Stimulated activated CD8-positive, alpha-beta memory T cell treated with anti-CD3 and anti-CD28 coated beads, Interleukin-7, amount 100 ng/mL, for 24 hours (primary cell): ENCODE data around the gene C4orf17.

ENCODE experiments used
- DNase-seq: peaks from one replicate; pipeline ENCODE4 v3.0.0-alpha.2; 2020; ENCODE audit warnings: low read depth

C4orf17 gene

DNA sequence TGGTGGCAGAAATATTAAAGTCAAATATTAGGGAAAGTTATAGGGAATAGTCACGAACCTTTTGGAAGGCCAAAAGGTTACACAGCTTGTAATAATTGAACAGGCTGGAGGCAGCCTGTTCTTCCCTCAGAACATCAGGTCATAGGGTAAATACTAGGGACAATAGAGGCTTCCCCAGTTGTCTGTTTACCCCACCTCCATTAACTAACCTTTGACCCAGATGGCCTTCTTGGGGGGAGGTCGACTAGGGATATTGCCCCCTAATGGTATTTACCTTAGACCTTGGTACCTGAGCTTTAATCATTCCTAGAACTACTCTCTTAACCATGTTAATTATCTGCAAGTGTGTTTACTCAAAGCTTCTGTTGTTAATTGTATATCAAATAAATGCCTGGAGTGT, 26.0 kb downstream of the C4orf17 start:
- no peak for DNase-seq

DNA sequence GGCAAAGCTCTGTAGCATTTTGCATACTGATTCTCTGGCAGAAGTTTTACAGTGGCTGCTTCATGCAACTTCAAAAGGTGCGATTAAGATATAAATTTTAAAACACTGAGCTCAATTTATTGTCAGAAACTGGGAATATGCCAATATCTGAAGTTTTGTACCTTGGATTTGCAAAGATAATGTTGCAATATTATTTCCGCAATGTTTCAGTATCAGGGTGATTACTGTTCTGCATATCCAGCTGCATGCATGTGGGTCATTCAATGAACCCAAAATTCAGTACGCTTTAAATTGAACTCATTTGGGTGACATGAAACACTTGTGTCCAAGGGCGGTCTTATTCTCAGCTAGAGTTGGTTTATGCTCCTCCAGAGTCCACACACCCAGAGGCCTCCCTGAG, 26.9 kb downstream of the C4orf17 start:
- no peak for DNase-seq

DNA sequence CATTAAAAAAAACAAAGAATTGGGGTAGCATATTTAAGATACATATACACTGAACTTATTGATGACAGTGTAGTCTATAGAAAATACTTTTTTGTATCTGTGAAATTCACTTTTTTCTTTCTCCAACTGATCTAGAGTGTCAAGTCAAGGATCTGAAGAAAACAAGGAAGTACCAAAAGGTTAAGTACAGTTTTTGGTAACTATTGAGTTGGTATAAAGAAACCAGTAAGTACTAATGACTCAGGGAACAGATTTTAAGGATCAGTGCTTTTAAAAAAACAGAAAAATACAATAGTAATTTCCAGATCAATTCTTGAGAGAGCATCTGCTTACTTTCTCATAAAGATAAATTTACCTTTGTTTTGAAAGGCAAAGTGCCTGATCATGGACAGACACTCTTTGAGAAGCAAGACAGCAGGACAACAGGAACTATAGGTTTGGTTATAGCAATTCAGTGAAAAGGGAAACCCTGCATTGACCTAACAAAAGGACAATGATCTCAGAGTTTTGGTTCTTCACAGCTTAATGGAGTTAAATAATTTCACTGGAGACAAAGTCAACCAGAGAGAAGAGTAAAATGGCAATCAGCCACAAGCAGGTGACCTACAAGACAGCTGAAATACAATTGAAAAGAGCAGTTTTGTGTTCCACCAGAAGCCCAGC, 29.6 kb downstream of the C4orf17 start:
- no peak for DNase-seq

DNA sequence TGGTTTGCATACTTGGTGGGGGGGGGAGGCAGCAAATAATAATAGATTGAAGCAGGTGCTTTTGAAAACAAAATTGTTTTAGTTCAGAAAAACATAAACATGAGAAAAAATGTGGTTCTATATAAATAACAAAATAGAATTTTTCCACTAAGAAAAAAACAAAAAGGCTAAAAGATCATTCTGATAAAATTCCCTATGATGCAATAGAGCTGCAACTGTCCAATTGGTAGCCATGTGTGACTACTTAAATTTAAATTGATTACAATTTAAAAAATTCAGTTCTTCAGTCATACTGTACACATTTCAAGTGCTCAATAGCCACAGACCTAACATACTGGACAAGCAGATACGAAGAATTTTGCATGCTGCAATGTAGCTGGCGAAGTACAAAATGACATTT, 42.1 kb downstream of the C4orf17 start:
- no peak for DNase-seq

DNA sequence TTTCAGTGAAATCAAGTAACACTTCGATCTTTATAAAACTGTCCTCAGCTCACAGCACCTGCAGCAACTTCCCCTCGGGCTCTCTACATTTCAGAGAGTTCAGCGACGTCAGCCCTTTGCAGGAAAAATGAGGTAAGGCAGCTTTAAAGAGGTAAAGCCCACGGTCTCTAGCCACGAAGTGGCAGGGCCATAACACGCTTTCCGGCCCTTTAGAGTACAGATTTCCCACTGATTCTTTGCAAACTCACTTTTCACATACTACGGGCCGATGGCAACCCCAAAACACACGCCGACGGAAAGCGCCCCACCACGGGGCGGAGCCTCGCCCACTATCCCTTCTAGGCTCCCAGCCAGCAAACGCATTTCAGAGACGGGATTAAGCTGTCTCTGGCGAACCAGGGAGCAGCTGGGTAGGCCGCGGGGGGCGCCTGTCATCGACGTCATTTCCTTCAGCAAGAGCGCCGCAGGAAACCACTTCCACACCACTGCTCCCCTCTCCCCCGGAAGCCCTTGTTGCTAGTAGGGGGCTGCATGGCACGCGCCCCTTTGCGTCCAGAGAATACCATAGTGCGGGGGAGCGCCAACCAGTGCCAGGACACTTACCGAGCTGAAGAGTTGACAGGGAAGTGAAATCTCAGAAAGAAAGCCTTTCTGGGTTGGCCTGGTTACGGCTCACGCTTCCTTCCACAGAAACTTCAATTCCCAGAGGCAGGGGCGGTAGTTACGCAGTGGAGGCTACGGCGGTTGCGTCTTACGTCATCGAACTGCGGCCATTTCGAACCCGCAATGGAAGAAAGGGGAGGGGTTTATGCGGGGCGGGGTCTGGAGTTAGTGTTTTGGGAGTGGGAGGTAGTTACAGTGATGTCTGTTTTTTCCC, 52.7 kb downstream of the C4orf17 start, which contains the start of gene TRMT10A:
TRMT10A (minus strand) TSS at position 730 of the 877 bp plus-strand sequence. CDS start 4,701 bp downstream, outside the sequence.
- DNase-seq, result peak; percentile 92

DNA sequence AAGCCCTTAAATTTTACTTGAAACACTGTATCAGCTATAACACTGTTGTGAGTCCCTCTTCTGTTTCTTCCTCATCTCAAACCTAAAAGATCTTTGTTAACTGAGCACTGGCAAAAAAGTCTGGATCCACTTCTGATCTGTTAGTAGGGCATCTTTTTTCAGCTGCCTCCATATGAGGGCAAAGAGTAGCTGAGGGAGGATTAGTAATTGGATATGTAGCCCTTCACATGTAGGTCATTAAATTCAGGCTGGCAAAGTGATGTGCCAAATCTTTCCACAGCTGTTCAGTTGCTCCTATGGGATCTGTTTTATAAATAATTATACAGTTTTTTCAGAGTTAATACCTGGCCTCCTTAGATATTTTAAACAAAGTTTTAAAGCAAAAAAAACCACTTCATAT, 54.1 kb downstream of the C4orf17 start:
- DNase-seq, result no peak

DNA sequence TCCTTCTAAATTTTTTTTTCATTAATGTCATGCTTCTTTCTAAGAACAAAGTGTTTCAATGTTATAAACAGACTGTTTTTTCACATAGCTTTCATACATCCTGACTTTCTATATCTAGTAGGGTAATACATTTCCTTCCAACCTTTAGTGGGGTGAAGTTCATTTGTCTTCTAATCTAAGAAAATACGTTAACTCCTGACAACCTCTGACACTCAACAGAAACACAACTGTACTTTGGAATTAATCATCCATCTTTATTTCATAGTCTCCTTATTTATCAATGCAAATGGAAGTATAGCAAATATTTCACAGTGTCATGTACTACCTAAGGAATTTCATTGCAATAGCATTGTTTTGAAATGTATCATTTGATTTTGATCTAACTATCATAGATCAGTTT, 61.1 kb downstream of the C4orf17 start:
- DNase-seq, result no peak

DNA sequence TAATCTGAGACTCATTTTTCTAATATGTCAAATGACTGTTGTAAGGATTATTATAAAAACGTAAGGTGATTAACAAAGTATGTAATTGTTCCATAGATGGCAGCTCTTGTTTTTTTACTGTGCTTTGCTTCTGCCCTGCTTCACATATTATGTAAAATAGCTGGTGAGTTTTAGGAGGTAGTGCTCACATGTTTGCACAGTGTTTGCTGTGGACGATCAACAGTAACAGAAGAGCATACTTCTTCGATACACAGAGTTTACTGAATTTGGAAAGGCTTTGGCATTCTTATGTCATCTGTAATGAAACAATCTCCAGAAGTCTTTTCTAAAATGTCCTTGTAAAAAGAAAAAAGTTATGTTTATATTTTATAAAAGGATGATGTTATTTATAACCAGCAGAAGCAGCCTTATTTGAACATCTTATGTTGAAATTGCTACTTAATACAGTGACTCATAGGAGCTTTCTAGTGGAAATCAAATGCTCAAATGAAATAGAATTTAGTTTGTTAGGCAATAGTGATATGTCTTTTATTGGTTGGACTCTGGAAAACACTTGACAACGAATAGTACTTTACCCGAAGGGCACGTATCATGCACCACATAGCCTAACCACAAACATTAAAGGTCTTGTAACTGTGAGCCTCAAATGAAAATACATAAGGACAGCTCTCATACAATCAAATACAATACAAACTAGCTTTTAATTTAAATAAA, 61.9 kb downstream of the C4orf17 start:
- DNase-seq, result no peak

DNA sequence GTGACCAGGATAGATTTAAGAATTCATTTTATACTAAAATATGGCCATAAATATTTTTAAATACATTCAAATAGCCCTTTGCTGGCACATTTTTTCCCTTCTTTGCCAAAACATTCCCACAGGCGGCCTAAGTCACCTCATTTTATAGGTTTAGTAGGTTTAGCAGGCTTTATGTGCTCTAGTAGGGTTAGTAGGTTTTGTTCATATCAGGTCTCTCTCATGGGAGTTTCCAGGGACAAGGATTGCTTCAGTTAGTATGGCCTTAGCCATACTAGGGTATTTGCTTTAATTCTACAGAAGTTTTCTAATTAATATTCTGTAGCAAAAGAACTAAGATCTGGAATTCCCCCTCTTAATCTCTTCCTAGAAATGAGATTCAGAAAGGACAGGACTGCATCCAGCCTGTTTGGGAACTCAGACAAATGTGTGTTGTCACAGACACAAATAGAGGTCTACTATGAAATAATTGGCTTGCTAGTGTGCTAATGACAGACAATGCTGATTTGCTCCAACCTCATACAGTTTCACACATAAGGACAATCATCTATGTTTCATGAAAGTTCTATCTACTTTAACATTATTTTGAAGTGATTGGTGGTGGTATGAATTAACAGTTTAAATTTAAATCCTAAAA, 63.0 kb downstream of the C4orf17 start:
- no peak for DNase-seq

DNA sequence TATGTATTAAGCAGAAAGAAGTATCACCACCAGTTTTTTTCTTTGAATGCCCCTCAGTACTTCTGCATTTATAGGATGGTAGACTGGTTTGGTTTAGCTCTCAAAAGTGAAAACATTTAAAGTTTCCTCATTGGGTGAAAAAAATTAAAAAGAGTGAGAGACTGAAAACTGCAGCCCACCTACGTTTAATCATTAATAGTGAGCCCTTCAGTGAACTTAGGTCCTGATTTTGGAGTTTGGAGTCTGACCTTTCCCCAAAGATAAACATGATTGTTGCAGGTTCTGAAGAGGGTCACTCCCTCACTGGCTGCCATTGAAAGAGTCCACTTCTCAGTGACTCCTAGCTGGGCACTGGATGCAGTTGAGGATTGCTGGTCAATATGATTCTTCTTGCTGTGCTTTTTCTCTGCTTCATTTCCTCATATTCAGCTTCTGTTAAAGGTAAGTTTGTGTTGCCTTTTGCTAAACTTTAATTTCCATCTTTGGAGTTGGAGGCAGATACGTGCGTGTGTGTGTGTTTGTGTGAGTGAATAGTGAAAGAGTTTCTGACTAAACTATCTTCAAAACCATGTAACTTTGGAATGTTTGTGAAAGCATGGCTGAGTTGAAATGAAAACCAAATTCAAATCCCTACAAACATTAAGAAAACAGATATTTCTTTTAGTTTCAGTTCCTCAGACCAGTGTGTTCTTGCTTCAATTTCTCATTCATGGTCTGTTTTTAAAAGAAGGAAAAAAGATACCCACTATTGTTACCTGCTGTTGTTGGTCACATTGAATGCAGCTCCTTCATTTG, 63.9 kb downstream of the C4orf17 start, which contains the start of gene MTTP:
MTTP (plus strand) TSS at position 295 of the 795 bp plus-strand sequence; CDS start at position 381, 86 bp downstream.
- DNase-seq, result no peak

DNA sequence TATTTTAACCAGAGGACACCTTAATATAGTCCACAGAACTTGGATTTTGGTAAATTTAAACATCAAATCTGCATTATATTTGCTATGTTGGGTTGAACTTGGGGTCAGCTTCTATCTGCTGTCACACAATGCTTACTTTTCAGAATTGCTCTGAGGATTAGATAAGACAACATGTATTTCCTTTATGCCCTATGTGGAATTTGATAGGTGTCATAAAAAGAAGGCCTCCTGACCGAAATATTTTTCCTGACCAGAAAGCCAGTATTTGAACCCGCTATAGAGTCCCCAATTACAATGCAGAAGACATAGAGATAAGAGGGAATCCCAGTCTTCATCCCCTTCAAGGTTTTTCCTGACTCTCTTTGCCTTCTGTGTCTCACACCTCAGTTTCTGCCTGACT, 67.9 kb downstream of the C4orf17 start:
- no peak for DNase-seq

DNA sequence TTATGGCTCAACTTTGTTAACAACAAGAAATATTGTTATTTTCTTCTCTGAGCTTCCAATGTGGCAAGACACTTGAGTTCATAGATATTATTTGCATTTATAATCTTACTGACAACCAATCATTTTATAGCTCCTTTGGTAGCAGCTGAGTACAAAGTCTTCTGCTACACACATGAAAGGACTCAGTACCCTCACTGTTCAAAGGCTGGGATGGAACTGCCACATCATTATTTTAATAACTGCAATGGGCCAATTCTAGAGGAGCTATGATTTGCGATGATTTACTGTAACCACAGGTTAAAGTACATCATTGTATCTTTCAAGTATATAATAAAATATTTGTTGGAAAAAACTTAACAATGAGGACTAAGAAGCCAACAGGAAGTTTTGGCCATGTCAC, 74.7 kb downstream of the C4orf17 start:
- DNase-seq, result no peak

DNA sequence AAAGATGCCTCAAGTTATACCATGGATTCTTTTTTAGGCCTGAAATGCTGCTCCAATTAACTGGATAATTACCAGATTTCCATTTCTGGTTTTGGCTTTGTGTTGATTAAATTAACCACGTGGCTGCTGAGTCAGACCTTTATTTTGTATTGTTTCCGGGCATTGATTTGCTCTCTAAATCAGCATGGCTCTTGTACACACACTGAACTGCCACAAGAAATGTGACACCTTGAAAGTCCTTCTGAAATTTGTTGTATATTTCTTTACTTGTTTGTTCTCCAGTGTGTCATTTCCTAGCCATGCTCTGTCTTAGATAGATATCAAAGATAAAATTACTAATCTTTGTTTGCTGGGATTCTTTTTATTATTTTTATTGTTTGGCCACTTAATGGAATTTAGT, 75.5 kb downstream of the C4orf17 start:
- no peak for DNase-seq

DNA sequence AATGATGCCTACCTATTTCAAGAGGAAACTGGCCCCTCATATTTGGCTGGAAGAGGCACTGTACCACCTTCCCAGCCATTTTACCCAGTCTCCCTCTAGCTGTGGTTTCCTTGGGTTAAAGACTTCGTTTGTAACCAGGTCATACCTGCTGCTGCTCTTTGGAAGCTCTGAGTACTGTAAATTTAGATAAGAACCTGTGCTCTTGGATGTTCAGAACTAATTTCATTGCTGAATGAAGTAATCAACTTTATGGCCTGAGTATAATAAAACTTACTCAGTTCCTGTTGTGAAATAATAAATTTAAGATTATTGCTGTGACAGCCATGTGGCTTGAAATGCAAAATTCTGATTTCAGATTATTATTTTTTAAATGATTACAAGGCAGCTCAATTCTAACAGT, 76.0 kb downstream of the C4orf17 start:
- DNase-seq, result no peak

DNA sequence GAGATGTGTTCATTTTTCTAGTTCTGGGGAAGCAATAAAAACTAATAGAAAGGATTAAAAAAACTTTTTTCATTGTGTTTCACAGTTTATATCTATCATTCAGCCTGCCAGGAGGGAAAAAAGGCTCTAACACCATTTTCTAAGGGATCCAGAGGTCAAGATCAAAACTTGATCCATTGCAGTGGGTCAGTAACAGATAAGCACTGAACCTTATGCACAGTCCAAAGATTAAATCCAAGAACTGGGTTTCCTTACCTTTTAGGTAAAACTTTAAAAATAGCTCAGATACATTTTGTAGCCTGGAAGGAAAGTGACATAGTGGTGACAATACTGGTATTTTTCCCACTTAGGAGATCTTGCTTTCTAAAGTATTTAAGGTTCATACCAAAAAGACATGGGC, 76.5 kb downstream of the C4orf17 start:
- no peak for DNase-seq

DNA sequence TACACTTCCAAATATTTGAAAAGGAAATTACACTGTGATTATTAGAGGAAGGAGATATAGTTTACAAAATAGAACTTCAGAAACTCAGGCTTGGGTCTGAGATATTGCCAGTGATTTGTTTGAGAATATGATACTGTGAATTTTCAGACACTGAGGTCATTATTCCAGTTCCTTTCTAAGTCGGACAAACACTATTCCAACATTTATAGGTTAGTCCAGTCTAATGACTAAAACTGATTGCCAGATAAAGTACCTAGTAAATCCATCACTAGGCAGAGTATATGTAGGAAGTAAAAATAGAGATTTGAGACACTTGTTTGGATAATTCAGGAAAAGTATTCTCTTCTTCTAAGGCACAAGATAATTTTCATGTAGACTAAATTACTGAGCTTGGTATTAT, 77.0 kb downstream of the C4orf17 start:
- DNase-seq, result no peak

DNA sequence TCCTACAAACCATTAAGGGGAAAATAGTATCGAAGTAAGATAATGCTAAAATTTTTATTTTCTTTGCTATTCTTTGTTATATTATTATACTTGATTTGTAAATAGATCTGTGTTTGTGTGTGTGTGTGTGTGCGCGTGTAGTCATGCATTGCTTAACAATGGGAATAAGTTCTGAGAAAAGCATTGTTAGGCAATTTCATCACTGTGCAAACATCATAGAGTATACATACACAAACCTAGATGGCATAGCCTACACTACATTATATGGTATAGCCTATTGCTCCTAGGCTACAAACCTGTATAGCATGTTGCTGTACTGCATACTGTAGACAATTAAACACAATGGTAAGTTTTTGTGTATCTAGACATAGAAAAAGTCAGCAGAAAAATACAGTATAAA, 80.9 kb downstream of the C4orf17 start:
- DNase-seq, result no peak
